Stimulated activated CD4-positive, alpha-beta T cell treated with anti-CD3 and anti-CD28 coated beads, Interleukin-4, amount 100 ng/mL, for 4 hours (primary cell): Measurements from ENCODE around the gene FAM171A1.

Source experiments
- DNase-seq, 2 experiments: peaks; one replicate each; pipeline ENCODE4 v3.0.0-alpha.2; 2020

Gene FAM171A1

GRCh38 chr10:15201589-15202300 lies 169.3 kb downstream of the FAM171A1 start:
- DNase-seq = no peak

GRCh38 chr10:15200626-15201025 lies 170.5 kb downstream of the FAM171A1 start:
- no peak for DNase-seq

DNA sequence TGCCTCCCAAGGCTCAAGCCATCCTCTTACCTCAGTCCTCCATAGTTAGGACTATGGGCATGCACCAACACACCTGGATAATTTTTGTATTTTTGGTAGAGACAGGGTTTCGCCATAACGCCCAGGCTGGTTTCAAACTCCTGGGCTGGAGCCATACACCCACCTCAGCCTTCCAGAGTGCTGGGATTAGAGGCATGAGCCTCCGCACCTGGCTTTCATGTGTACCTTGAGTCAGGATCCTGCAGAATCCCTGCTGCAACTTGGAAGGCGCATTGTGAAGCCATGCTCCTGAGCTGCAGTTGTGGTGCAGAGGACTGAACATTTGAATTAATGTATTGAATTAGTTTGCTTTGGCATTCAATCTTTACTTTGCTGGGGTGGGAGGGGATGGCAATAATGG lies 173.2 kb downstream of the FAM171A1 start:
- no peak for DNase-seq

DNA sequence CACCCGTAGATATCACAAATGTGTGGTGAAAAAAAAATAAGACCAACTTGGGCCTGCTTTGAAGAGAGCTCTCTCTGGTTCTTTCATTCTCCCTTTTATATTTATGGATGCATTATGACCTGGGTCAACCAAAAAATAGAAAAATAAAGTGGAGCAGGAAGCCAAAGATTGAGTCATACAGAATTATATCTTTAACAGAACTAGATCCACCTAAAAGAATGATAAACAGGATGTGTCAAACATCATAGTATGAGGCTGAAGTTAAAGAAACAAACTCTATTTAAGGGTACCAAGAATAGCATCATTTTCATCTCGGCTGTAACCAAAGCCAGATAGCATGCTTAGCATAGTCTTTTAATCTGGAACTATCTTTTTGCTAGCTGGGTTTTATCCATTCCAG lies 173.8 kb downstream of the FAM171A1 start:
- no peak for DNase-seq

- DNase-seq = no peak
Measured at GRCh38 chr10:15196021-15196834, 174.9 kb downstream of the FAM171A1 start.

DNA sequence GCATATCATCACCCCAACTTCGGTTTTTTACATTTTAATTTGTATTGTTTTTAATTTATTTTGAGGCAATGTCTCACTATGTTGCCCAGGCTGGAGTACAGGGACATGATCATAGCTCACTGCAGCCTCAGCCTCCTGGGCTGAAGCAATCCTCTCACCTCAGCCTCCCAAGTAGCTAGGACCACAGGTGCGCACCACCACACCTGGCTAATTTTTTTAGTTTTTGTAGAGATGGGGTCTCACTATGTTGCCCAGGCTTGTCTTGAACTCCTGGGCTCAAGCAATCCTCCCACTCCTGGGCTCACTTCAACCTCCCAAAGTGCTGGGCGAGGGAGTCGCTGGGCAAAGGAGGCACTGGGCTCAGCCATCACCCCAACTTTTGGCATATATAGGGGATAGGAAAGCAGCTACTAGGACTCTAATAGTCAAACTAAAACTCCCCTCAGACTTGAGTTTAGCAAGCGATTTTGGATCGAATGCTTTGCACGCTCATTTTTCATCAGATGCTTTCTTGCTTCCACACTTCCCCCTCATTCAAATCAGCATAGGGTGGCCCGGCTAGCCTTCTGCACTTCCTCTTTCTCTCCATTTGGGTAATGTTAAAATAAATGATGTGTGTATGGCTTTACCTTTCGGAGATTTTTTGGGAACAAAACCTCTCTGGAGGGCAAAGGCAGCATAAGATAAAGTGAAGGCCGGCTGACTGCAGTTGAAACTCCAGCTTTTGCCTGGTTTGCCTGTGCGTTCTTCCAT lies 181.8 kb downstream of the FAM171A1 start:
- no peak for DNase-seq

DNA sequence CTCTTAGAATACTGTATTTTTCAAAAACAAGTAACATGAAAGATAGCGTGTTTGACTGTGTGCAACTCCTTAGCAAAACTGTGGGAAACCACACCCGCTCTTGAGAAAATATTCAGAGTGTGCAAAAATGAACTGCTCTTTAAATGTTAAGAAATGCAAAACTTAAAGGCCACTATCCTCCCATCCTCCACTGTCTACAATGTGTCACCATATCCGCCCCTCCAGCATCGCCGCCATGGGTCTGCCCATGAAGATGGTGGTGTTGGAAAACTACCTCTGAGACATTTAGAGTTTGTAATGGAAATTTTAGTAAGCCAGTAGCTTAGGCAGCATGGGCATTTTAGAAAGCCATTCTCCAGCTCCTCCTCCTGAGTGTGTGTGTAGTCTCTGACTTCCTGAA lies 182.5 kb downstream of the FAM171A1 start:
- DNase-seq = peak; percentile 17 to 50

DNA sequence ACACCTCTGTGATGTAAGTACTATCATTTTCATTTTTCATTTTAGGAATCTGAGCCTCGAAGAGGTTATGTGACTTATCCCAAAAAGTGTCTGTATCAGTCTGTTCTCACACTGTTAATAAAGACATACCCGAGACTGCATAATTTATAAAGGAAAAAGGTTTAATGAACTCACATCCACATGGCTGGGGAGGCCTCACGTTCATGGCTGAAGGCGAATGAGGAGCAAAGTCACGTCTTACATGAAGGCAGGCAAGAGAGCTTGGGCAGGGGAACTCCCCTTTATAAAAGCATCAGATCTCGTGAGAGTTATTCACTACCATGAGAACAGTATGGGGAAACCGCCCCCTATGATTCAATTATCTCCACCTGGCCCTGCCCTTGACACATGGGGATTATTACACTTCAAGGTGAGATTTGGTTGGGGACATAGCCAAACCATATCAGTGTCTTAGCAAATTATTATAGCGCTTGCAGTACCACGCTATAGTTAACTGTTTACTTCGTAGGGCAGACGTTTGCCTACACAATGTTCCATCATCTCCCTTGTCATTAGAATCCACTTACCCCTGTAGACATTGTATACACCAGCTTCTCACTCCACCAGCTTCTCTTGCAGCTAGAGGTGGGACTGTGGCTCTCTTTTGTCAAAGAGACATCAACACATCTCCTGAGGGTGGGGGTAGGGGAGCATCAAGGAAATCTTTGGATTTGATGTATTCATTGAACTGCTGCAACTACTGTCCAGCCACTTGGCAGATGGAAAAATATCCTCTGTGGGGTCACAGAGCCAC lies 187.2 kb downstream of the FAM171A1 start:
- DNase-seq = no peak

DNA sequence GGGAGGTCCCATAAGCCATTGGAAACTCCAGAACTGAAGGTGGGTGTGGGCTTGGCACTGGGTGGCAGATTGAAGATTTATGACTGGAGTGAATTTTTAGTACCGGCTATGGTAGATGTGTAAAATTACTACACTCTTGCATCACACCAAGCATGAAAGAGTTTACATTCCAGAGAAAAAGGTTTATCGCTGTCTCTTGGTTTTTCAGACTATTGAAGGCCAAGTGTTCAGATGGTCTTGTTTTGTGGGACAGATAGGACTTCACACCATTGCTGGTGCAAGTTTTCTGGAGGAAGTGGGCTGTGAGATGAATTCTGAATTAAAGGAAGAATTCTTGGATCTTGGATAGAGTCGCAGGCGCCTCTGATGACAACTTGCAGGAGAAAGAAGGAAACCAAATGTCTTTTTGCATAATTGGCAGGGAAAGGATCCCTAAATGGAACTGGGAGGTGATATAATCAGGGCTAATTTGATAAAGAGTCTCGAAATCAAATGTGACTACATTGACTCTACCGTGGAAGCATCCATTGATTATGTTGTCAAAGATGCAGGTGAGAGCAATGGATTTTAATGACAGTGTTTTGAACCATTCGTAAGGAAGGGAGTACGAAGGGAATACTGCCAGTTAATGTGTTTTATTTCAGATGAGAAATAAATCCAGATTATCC lies 188.4 kb downstream of the FAM171A1 start:
- DNase-seq = no peak

DNA sequence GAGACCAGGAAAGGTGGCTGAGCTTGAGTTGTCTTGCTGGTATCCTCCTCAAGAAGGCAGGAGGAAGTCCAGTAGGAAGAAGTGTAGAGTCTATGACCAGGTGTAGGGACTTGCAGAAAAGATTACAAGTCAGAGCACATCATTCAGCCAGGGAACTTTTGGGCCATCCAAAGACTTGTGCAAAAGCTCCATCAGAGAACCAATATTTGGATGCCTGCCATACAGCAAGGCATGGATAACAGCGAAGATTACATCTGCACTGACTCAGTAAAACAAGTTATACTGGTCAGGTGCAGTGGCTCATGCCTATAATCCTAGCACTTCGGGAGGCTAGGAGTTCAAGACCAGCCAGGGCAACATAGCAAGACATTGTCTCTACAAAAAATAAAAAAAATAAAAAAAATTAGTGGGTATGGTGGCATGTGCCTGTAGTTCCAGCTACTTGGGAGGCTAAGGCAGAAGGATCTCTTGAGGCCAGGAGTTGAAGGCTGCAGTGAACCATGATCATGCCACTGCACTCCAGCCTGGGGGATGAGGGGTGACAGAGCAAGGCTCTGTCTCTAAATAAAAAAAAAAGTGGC lies 189.4 kb downstream of the FAM171A1 start:
- DNase-seq = no peak

DNA sequence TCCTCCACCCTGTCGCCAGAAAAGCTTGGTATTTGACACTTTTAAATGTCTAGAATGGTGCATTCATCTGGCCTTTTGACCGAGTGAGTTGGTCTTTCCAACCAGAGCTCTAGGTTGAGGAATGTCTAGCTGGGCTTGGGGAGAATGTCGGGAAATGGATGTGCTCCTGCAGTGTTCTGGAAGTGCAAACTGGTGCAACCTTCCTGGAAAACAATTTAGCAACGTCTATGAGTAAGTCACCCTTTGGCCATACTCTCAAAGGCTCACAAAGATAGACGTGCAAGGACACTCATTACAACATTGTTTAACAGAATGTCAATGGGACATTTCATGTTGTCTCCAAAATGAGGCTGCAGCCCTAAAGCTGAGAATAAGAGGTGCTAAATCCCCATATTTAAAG lies 190.4 kb downstream of the FAM171A1 start:
- no peak for DNase-seq

- DNase-seq = no peak
Measured at GRCh38 chr10:15176269-15176668, 194.8 kb downstream of the FAM171A1 start.

GRCh38 chr10:15175587-15175986 lies 195.5 kb downstream of the FAM171A1 start:
- DNase-seq = no peak

DNA sequence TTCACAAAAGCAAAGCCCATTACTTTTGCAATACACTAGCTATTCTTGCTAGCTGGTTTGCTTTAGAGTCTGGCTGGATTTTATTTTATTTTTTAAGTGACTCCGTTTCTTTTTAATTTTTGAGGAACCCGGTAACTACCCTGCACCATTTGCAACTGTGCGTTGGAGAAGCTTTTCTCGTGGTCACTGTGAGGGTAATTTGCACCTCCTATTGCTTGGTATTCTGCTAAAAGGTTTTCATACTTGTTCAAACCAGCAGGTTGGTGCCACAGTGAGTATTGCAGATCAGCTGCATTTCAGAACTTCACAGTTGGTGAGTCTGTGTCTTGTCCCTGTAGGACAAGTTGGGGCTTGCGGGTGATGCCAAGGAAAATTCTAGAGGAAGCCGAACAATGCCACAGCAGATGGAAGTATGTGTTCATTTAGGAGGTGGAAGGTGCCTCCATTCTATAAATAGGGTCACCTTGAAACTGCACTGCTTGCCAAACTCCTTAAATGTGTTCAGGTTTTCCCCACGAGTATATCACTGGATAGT lies 198.7 kb downstream of the FAM171A1 start:
- no peak for DNase-seq

DNA sequence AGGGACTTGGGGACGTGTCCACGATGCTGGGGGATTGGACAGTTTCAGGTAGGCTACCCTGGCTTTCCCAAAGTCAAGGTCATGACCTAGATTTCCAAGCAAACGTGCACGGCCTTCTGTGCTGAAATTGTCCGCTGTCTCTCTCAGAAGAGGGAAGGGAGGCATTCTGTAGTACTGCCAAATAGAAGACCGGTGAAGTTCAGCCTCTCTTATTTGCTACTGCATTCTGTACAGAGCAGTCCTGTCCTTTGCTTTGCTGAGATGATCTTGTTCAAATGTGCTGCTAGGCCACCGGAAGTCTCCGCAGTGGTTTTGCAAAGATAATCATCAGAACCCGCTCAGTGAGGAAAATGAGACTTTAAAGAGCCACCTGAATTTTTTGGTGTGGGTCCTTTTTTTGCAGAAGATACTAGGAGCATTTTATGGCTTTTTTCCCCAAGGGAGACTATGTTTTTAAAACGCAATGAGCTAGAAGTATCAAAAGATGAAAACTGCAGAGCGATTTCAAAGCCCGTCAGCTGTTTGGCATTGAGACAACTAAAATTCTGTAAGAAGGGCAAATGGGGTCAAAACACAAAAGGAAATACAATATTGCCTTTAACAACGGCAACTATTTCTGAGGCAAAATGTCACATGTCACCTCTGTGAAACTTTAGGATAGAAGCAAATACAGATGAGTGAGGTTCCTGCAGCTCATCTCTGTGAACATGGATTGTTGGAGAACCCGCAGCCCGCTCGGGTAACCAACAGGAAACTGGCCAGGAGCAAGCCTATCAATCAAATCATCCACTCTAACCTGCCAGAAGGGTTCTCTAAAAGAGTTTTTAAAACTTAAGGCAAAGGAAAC lies 201.3 kb downstream of the FAM171A1 start:
- DNase-seq = peak in 1 of 2 experiments; percentile 44

GRCh38 chr10:15168786-15169554 lies 202.1 kb downstream of the FAM171A1 start:
- DNase-seq = peak; percentile 93 to 98

DNA sequence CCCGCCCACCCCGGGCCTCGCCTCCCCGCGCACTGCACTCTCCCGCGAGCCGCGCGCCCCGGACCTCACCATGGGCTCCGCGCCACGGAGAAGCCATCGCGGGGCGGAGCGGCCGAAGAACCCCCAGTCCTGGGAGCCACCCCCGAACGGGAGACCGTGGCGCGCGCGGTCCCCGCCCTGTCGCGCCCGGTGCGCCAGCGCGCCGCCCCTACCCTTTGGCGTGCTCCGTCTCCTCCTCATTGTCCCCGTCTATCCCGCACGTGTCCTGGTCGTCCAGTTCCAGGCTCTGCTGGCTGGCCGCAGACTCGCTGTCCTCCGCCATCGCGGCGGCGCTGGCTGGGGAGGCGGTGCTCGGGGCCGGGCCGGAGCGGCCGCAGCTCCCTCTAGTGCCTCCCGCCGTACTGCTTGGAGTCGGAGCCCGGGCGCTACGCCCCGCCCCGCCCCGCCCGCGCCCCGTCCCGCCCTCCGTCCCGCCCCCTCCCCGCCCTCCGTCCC lies 202.8 kb downstream of the FAM171A1 start, which contains the start of gene NMT2:
TSS of gene NMT2 (minus strand) at position 403 of the 495 bp plus-strand sequence. CDS start at position 322, 81 bp downstream.
- DNase-seq = no peak

DNA sequence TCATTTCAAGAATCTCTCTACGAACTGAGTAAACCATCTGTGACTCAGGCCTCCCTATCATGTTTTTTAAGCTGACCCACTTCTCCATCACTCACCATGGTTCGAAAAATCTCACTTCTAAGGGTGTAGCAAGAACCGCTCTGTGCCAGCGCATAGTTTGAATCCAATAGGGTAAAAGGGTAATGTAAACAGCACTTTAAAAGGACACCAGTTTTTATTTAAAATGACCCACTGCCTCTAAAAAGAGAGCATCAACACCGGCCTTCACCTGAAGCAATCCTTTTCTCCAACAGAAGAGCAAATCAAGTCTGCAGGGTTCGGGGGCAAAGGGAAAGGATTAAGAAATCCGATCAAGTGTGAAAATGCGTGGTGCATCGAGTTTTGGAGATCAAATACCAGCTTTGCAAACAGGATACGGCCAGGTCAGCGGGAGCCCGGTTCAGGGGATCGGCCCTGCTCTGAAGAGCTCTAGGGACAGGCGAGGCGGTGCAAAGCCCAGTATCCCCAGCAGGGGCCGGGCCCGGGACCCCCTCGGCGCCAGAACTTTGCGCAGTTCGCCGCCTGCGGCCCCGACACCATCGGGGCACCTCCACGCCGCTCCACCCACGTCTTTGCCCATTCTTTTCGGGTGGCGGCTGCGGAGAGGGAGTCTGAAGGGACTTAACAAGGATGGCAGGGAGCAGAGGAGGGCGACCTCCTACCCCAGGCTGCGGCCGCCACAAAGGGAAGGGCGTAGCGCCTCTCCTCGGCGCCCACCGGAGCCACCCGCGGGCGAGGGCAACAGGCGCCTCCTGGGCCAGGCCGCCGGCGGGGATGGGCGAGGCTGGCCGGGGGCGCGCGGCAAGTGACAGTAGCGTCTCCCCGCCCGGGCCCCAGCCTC lies 203.4 kb downstream of the FAM171A1 start:
- DNase-seq = peak; percentile 15 to 35
